ENCODE measurements around the gene RPL32. TPM values are rescaled to one million over a fixed set of nuclear protein-coding genes. Genes with fewer than 3 reads are reported as not detected.
"Not testable (repeated sequence)": the region's sequence is repeated elsewhere in the genome, so short reads cannot be mapped to it uniquely, and the experiment has no call there.

RPL32 gene
- total RNA-seq, 1 donor, result 1,353 TPM

GRCh38 chr3:12865271-12865670 lies 23.9 kb upstream of the RPL32 start:
- TF ChIP-seq CTCF (IDR thresholded peaks at IDR 0.05; ENCODE audit: insufficient read depth, low read length), result no peak
- no peak for DNase-seq (ENCODE audit: low read depth)
- H3K4me3 ChIP-seq (ENCODE audit: low read depth, low read length), result no peak overlapping the region

- H3K4me3 ChIP-seq (ENCODE audit: low read depth, low read length), result no peak overlapping the region
- no peak for TF ChIP-seq CTCF (IDR thresholded peaks at IDR 0.05; ENCODE audit: insufficient read depth, low read length)
- DNase-seq (ENCODE audit: low read depth), result no peak
These were observed 21.0 kb upstream of the RPL32 start for GRCh38 chr3:12862387-12862786.

GRCh38 chr3:12861611-12862010 lies 20.2 kb upstream of the RPL32 start:
- DNase-seq (ENCODE audit: low read depth), result no peak
- no peak overlapping the region for H3K4me3 ChIP-seq (ENCODE audit: low read depth, low read length)
- TF ChIP-seq CTCF (IDR thresholded peaks at IDR 0.05; ENCODE audit: insufficient read depth, low read length), result no peak

- no peak overlapping the region for H3K4me3 ChIP-seq (ENCODE audit: low read depth, low read length)
- DNase-seq (ENCODE audit: low read depth), result no peak
- TF ChIP-seq CTCF (IDR thresholded peaks at IDR 0.05; ENCODE audit: insufficient read depth, low read length), result no peak
These were observed 18.5 kb upstream of the RPL32 start for GRCh38 chr3:12859840-12860239.

GRCh38 chr3:12856626-12857025 lies 15.3 kb upstream of the RPL32 start:
- H3K4me3 ChIP-seq (ENCODE audit: low read depth, low read length), result no peak overlapping the region
- DNase-seq (ENCODE audit: low read depth), result no peak
- TF ChIP-seq CTCF (IDR thresholded peaks at IDR 0.05; ENCODE audit: insufficient read depth, low read length), result no peak

- H3K4me3 ChIP-seq (ENCODE audit: low read depth, low read length), result no peak overlapping the region
- DNase-seq (ENCODE audit: low read depth), result no peak
- no peak for TF ChIP-seq CTCF (IDR thresholded peaks at IDR 0.05; ENCODE audit: insufficient read depth, low read length)
These were observed 13.2 kb upstream of the RPL32 start for GRCh38 chr3:12854565-12854964.

- H3K4me3 ChIP-seq (ENCODE audit: low read depth, low read length); DNase-seq (ENCODE audit: low read depth): not testable (repeated sequence)
These were observed 12.5 kb upstream of the RPL32 start for GRCh38 chr3:12853847-12854246.
